Activated T-cell treated with anti-CD3 and anti-CD28 coated beads for 4 hours (primary cell): ENCODE measurements around the gene LEO1.
A peak's percentile ranks its signal among the peaks of the same experiment; 100 is the strongest.
"Not testable (repeated sequence)": the region's sequence is repeated elsewhere in the genome, so short reads cannot be mapped to it uniquely, and the experiment has no call there.

Experiments used
- DNase-seq: peaks from one replicate; pipeline ENCODE4 v3.0.0-alpha.2; 2020

The LEO1 gene

GRCh38 chr15:52003089-52003488 is 31.5 kb upstream of the LEO1 start:
- DNase-seq: not testable (repeated sequence)

GRCh38 chr15:52002351-52002750 is 30.8 kb upstream of the LEO1 start:
- DNase-seq: no peak

- DNase-seq: no peak
Observed at GRCh38 chr15:51992953-51993352, 21.4 kb upstream of the LEO1 start.

- DNase-seq: no peak
Observed at GRCh38 chr15:51991141-51991540, 19.6 kb upstream of the LEO1 start.

- DNase-seq: no peak
Observed at GRCh38 chr15:51982770-51983103, 11.2 kb upstream of the LEO1 start.

- DNase-seq: peak; percentile 11
Observed at GRCh38 chr15:51982013-51982769, 10.6 kb upstream of the LEO1 start.

- no peak for DNase-seq
Observed at GRCh38 chr15:51973775-51974174, 2.2 kb upstream of the LEO1 start.

- DNase-seq: no peak
Observed at GRCh38 chr15:51973220-51973619, 1.6 kb upstream of the LEO1 start.

GRCh38 chr15:51971032-51971374 is 575 bp downstream of the LEO1 start:
- no peak for DNase-seq

- no peak for DNase-seq
Observed at GRCh38 chr15:51970132-51970817, 1.3 kb downstream of the LEO1 start.

GRCh38 chr15:51969728-51970127 is 1.9 kb downstream of the LEO1 start:
- no peak for DNase-seq

GRCh38 chr15:51967583-51967982 is 4.0 kb downstream of the LEO1 start:
- no peak for DNase-seq

- no peak for DNase-seq
Observed at GRCh38 chr15:51966192-51966591, 5.4 kb downstream of the LEO1 start.

- DNase-seq: no peak
Observed at GRCh38 chr15:51965691-51966090, 5.9 kb downstream of the LEO1 start.

GRCh38 chr15:51955504-51955903 is 16.1 kb downstream of the LEO1 start:
- no peak for DNase-seq

GRCh38 chr15:51952805-51953204 is 18.8 kb downstream of the LEO1 start:
- no peak for DNase-seq

GRCh38 chr15:51947124-51947523 is 24.5 kb downstream of the LEO1 start:
- DNase-seq: no peak

GRCh38 chr15:51939216-51939615 is 32.4 kb downstream of the LEO1 start:
- DNase-seq: no peak

GRCh38 chr15:51938286-51938685 is 33.3 kb downstream of the LEO1 start:
- DNase-seq: no peak

GRCh38 chr15:51936105-51936478 is 35.5 kb downstream of the LEO1 start:
- no peak for DNase-seq

- no peak for DNase-seq
Observed at GRCh38 chr15:51935466-51936104, 36.0 kb downstream of the LEO1 start.

- no peak for DNase-seq
Observed at GRCh38 chr15:51932161-51932560, 39.4 kb downstream of the LEO1 start.

- no peak for DNase-seq
Observed at GRCh38 chr15:51931638-51932037, 39.9 kb downstream of the LEO1 start.

GRCh38 chr15:51931016-51931415 is 40.6 kb downstream of the LEO1 start:
- no peak for DNase-seq
